ENCODE data around the gene GPC6.

DNA sequence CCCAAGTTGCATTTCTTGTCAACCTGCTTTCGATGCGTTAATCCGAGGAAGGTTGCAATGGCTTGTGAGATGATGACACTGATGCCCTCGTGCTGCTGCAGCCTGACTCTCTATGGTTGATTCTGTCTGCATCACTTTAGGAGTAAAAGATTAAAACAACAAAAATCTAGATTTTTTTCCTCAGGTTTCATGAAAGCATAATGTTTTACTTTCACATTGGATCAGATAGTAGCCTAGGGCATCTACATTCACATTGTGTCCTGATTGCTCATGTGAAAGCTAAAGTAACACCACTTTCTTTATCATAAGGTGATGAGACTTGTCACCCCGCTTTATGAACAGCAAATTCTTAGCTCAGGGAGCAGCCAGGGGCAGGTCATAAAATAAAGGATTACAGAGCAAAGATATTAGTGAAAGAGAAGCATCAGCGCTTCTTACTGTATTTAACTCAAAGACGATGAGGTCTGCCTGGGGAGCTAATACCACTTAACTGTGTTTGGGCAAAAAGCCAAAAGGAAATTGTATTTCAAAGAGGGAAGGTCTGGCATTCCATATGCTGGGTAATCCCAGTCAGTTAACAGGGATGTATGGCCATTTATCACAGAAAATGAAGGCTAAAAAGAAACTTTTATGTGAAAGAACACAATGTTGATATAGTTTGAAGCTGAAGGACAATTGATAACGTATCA is 270.5 kb downstream of the GPC6 start:
- TF ChIP-seq, protein P1, sequence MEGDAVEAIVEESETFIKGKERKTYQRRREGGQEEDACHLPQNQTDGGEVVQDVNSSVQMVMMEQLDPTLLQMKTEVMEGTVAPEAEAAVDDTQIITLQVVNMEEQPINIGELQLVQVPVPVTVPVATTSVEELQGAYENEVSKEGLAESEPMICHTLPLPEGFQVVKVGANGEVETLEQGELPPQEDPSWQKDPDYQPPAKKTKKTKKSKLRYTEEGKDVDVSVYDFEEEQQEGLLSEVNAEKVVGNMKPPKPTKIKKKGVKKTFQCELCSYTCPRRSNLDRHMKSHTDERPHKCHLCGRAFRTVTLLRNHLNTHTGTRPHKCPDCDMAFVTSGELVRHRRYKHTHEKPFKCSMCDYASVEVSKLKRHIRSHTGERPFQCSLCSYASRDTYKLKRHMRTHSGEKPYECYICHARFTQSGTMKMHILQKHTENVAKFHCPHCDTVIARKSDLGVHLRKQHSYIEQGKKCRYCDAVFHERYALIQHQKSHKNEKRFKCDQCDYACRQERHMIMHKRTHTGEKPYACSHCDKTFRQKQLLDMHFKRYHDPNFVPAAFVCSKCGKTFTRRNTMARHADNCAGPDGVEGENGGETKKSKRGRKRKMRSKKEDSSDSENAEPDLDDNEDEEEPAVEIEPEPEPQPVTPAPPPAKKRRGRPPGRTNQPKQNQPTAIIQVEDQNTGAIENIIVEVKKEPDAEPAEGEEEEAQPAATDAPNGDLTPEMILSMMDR (conservative IDR thresholded peaks at IDR 0.05), result no peak
- TF ChIP-seq ZFX (IDR thresholded peaks at IDR 0.05), result no peak
